ENCODE results near the gene ZBED2.

DNA sequence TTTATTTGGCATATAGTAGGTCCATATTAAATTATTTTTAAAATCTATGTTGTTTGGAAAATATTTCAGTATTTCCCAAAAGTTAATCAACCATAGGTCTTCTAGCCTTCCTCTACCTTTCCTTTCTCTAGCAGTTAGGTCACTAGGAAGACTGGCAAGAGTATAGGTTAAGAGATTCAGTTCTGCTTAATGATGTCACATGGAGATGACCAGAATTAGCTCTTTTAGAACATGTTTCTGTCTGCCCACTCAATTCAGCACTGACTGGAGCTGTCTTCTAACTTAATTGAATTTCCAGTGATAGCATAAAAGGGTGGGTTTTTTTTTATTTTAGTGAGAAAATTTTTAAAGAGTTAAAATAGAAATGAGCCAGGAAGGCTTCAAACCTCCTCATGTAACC is 23.8 kb upstream of the ZBED2 start:
- TF ChIP-seq, protein P1, sequence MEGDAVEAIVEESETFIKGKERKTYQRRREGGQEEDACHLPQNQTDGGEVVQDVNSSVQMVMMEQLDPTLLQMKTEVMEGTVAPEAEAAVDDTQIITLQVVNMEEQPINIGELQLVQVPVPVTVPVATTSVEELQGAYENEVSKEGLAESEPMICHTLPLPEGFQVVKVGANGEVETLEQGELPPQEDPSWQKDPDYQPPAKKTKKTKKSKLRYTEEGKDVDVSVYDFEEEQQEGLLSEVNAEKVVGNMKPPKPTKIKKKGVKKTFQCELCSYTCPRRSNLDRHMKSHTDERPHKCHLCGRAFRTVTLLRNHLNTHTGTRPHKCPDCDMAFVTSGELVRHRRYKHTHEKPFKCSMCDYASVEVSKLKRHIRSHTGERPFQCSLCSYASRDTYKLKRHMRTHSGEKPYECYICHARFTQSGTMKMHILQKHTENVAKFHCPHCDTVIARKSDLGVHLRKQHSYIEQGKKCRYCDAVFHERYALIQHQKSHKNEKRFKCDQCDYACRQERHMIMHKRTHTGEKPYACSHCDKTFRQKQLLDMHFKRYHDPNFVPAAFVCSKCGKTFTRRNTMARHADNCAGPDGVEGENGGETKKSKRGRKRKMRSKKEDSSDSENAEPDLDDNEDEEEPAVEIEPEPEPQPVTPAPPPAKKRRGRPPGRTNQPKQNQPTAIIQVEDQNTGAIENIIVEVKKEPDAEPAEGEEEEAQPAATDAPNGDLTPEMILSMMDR (IDR thresholded peaks at IDR 0.05): no peak
- no peak for TF ChIP-seq POLR2A (IDR thresholded peaks at IDR 0.05)
